A673 (cell line): Measurements from ENCODE around the gene SLX9. TPM values are rescaled to one million over a fixed set of nuclear protein-coding genes. Genes with fewer than 3 reads are reported as not detected.

Experiments used
- BruUV-seq: library from RNA; stranded (reverse); fragments of 400-500 nt; replicated peaks from 2 replicates; lab custom pipeline; 2021; lab: Mats Ljungman, UMichigan
- CTCF ChIA-PET: fragments of 300-600 bp; sonication (Branson Sonifier 250); formaldehyde crosslinking; loops from one replicate; lab custom pipeline; 2022; ENCODE audit warnings: antibody characterized with exemption; lab: Charles Lee
- POLR2A ChIA-PET: fragments of 300-600 bp; sonication (Branson Sonifier 250); formaldehyde crosslinking; loops from one replicate; lab custom pipeline; 2022; ENCODE audit warnings: antibody characterized with exemption; ENCODE audit not compliant: low non-redundant PET; lab: Charles Lee
- DNase-seq: peaks from one replicate; pipeline ENCODE4 v3.0.0-alpha.2; 2015; ENCODE audit warnings: low spot score
- H3K27ac ChIP-seq: fragments of 200-600 bp; sonication (generic); 2 replicates; pipeline ENCODE4 v1.5.1; 2016; ENCODE audit warnings: mixed run types, low read depth, mild to moderate bottlenecking, mixed read lengths, antibody characterized with exemption, low read length; ENCODE audit not compliant: poor library complexity, severe bottlenecking
- H3K27me3 ChIP-seq: fragments of 200-600 bp; sonication (generic); replicated peaks from 2 replicates; pipeline ENCODE4 v1.6.1; 2017; ENCODE audit warnings: mixed run types, low read depth, mild to moderate bottlenecking, mixed read lengths, antibody characterized with exemption, low read length; ENCODE audit not compliant: insufficient read depth, poor library complexity
- H3K36me3 ChIP-seq: fragments of 200-600 bp; sonication (generic); 2 replicates; pipeline ENCODE4 v1.6.1; 2016; ENCODE audit warnings: mixed run types, mild to moderate bottlenecking, mixed read lengths, antibody characterized with exemption, low read length; ENCODE audit not compliant: insufficient read depth, poor library complexity, severe bottlenecking
- H3K4me1 ChIP-seq: fragments of 200-600 bp; sonication (generic); 2 replicates; pipeline ENCODE4 v1.6.1; 2017; ENCODE audit warnings: mixed run types, mild to moderate bottlenecking, mixed read lengths, antibody characterized with exemption, low read length; ENCODE audit not compliant: insufficient read depth, poor library complexity, severe bottlenecking
- H3K4me3 ChIP-seq: fragments of 200-600 bp; sonication (generic); 2 replicates; pipeline ENCODE4 v1.5.1; 2016; ENCODE audit warnings: low read depth, mixed run types, mild to moderate bottlenecking, mixed read lengths, low read length; ENCODE audit not compliant: poor library complexity, severe bottlenecking
- H3K9me3 ChIP-seq: fragments of 200-600 bp; sonication (generic); 2 replicates; pipeline ENCODE4 v1.6.1; 2016; ENCODE audit warnings: mixed run types, low read depth, mild to moderate bottlenecking, mixed read lengths, antibody characterized with exemption, low read length; ENCODE audit not compliant: poor library complexity, severe bottlenecking
- EZH2 ChIP-seq: fragments of 200-600 bp; sonication (generic); IDR thresholded peaks from 2 replicates; pipeline ENCODE4 v1.6.1; 2017; ENCODE audit warnings: borderline replicate concordance, low read depth, mild to moderate bottlenecking, mixed read lengths, antibody characterized with exemption, low read length; ENCODE audit not compliant: poor library complexity, severe bottlenecking
- intact Hi-C: fragments of 100-400 bp; cut with micrococcal nuclease; formaldehyde crosslinking; loops from one replicate; pipeline ENCODE4 v1.10.0; 2022; ENCODE audit not compliant: unreplicated experiment
- total RNA-seq: library from RNA; stranded (reverse); gene quantifications from 2 replicates; pipeline ENCODE4 v1.2.3, GENCODE V29; 2021
- TF ChIP-seq, protein P1 (sequence below): fragments of 300-800, 200-600 bp; sonication (generic); conservative IDR thresholded peaks from 2 replicates; pipeline ENCODE4 v1.5.1; 2017; ENCODE audit warnings: low read depth, mild to moderate bottlenecking, antibody characterized with exemption, low read length, moderate library complexity, mixed read lengths

SLX9 gene
- total RNA-seq, 1 experiment from 2014 or later, result 114 TPM

DNA sequence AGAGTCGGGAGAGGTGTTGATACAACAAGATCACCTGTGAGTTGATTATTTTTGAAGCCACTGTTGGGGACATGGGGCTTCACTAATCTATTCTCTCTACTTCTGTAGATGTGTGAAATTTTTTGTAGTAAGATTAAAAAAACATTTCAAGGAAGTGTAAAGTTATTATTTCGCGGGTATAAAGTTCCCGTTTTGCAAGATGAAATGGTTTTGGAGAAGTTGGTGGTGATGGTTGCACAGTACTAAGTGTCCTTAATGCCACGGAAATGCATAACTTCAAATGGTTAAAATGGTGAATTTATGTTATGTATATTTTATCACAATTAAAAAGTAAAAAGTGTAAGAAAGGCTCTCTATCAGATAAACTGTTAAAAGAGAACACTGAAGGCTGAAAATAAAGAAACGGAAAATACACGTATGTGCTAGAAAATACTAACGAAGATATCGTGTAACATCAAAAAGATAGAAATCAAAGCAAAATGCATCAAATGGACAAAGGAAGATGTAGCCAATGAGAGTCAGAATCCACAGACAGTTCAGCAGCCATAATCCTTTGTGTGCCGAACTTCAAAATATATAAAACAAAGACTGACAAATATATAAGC, 16.2 kb upstream of the SLX9 start:
- CTCF ChIA-PET, result no interaction called here
- no peak for DNase-seq
- BruUV-seq, result no TSS peak
- H3K36me3 ChIP-seq, result no peaks in the 10 kb centered on the region
- POLR2A ChIA-PET, result no interaction called here
- intact Hi-C loops, result no loop called here
- H3K9me3 ChIP-seq, result no peaks in the 10 kb centered on the region
- H3K4me3 ChIP-seq, result no peak overlapping the region
- peaks cover 75% of the 10 kb centered on the region for H3K4me1 ChIP-seq
- no peak for TF ChIP-seq EZH2
- no peaks in the 10 kb centered on the region for H3K27me3 ChIP-seq
- H3K27ac ChIP-seq, result peak overlapping the region; percentile 100

DNA sequence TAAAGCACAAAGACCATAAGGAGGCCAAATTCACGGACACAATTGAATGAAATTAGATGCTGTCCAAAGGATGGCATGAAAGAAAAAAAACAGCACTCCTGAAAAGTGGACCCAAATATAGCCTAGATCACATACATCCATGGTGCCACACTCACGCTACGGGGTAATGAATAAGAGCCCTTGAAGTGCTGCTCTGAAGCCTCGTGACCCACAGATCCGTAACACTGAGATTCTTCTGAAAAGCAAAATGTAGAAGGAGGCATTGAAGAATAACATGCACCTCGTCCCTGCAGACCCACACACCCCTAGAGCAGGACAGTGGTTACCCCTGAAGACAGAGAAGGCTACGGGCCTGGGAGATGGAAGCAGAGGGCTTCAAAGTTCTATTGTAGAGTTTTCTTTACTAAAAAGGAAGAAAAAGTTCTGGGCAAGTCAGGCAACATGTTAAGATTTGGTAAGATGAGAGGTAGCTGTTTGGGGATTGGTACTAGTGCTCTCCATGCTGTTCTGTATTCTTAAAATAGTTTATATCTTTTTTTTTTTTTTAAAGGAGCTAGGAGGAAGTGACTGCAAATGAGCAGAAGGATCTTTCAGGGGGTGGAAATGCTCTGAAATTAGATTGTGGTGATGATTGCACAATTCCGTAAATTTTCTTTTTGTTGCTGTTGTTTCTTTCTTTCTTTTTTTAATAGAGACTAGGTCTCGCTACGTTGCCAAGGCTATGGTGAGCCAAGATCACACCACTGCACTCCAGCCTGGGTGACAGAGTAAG, 15.0 kb upstream of the SLX9 start:
- Histone ChIP-seq H3K4me3 (peak overlapping the region; percentile 24), H3K4me1 (peaks cover 78% of the 10 kb centered on the region), H3K9me3 (no peaks in the 10 kb centered on the region), H3K27me3 (no peaks in the 10 kb centered on the region), H3K36me3 (no peaks in the 10 kb centered on the region), H3K27ac (peak overlapping the region; percentile 100)
- intact Hi-C loops, result no loop called here
- DNase-seq, result peak; percentile 97
- TF ChIP-seq EZH2, result no peak
- TF ChIP-seq, protein P1, sequence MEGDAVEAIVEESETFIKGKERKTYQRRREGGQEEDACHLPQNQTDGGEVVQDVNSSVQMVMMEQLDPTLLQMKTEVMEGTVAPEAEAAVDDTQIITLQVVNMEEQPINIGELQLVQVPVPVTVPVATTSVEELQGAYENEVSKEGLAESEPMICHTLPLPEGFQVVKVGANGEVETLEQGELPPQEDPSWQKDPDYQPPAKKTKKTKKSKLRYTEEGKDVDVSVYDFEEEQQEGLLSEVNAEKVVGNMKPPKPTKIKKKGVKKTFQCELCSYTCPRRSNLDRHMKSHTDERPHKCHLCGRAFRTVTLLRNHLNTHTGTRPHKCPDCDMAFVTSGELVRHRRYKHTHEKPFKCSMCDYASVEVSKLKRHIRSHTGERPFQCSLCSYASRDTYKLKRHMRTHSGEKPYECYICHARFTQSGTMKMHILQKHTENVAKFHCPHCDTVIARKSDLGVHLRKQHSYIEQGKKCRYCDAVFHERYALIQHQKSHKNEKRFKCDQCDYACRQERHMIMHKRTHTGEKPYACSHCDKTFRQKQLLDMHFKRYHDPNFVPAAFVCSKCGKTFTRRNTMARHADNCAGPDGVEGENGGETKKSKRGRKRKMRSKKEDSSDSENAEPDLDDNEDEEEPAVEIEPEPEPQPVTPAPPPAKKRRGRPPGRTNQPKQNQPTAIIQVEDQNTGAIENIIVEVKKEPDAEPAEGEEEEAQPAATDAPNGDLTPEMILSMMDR, result no peak
- ChIA-PET CTCF (no interaction called here), POLR2A (interaction anchor here (0.6 kb wide), 2 partner anchors 12 to 586 kb away, joined by 3 to 10 read pairs; partner anchors contain the start of gene CFAP410)
- BruUV-seq, result TSS peak; percentile 87

DNA sequence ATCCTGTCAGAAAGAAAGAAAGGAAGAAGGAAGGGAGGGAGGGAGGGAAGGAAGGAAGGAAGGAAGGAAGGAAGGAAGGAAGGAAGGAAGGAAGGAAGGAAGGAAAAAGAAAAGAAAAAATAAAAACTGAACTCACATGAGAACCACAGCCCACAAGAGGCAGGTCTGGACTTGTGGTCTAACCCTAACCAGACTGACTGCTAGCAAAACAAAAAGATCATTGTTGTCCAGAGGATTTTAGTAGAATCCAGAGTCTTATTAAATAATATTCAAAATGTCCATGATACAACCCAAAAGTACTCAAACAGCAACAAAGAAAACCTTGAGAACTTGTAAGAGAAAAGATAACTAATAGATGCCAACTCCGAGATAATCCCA, 14.5 kb upstream of the SLX9 start:
- Histone ChIP-seq H3K9me3 (no peaks in the 10 kb centered on the region), H3K27ac (peak overlapping the region; percentile 100), H3K27me3 (no peaks in the 10 kb centered on the region), H3K4me3 (no peak overlapping the region), H3K36me3 (no peaks in the 10 kb centered on the region), H3K4me1 (peaks cover 83% of the 10 kb centered on the region)
- DNase-seq, result peak; percentile 93
- ChIA-PET POLR2A (interaction anchor here (0.6 to 0.7 kb wide), 3 partner anchors 12 to 586 kb away, joined by 3 to 10 read pairs (median 4); partner anchors contain the start of gene CFAP410), CTCF (no interaction called here)
- intact Hi-C loops, result no loop called here
- TF ChIP-seq, protein P1, result no peak
- no peak for TF ChIP-seq EZH2
- no TSS peak for BruUV-seq
